OCI-LY7 (cell line): ENCODE data around the gene ZBTB37.

Experiments used
- CTCF ChIP-seq: fragments of 200-600 bp; sonication (generic); conservative IDR thresholded peaks from 2 replicates; pipeline ENCODE4 v1.5.1; 2014; ENCODE audit warnings: mild to moderate bottlenecking, antibody characterized with exemption, low read length, moderate library complexity, mixed read lengths
- EZH2phosphoT487 ChIP-seq: fragments of 200-600 bp; sonication (generic); IDR thresholded peaks from 2 replicates; pipeline ENCODE4 v1.6.1; 2018; ENCODE audit warnings: low read depth, borderline replicate concordance, mild to moderate bottlenecking, mixed run types, antibody characterized with exemption, low read length, moderate library complexity, mixed read lengths

GRCh38 chr1:173868266-173869020 lies at the start of gene ZBTB37:
- TF ChIP-seq CTCF (peak; percentile 29; the same call in 1 of the 2 replicates), EZH2phosphoT487 (no peak)
